ENCODE data around the gene ATG4D.
A peak's percentile ranks its signal among the peaks of the same experiment; 100 is the strongest.

Gene ATG4D

DNA sequence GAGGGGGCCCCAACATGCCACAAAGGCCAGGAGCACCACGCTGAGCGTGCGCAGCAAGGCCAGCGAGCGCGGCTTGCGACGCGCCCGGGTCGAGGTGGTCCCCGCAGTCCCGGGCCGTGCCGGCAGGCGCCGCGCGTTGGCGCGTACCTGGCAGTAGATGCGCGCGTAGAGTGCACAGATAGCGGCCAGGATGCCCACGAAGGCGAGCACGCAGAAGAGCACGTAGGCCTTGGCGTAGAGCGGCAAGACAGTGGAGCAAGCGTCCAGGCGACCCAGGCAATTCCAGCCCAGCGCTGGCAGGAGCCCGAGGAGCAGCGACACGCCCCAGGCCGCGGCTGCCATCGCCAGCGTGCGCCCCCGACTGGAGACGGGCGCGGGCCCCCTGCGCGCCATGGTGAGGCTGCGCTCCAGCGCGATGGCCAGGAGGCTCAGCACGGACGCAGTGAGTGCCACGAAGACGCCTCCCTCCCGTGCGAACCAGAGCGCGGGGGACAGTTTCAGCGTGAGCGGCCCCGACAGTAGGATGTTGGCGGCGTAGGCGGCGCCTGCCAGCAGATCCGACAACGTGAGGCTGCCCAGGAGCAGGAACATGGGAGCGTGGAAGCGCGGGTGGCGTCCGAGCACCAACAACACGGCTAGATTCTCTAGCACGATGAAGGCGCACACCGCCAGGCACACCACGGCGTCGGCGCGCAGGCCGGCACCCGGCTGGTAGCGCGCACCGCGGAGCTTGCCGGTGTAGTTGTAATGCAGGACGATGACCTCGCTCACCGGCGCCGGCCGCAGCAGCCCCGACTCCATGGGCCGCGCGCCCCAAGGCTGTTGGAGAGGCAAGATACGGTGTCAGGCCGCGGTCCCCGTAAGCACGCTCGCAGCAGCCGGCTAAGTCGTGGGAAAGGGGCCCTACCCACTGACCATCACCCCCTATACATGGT, 29.2 kb upstream of the ATG4D start:
- H3K4me3 ChIP-seq (ENCODE audit: low read depth, low read length), result no peak overlapping the region
- TF ChIP-seq, protein P1, sequence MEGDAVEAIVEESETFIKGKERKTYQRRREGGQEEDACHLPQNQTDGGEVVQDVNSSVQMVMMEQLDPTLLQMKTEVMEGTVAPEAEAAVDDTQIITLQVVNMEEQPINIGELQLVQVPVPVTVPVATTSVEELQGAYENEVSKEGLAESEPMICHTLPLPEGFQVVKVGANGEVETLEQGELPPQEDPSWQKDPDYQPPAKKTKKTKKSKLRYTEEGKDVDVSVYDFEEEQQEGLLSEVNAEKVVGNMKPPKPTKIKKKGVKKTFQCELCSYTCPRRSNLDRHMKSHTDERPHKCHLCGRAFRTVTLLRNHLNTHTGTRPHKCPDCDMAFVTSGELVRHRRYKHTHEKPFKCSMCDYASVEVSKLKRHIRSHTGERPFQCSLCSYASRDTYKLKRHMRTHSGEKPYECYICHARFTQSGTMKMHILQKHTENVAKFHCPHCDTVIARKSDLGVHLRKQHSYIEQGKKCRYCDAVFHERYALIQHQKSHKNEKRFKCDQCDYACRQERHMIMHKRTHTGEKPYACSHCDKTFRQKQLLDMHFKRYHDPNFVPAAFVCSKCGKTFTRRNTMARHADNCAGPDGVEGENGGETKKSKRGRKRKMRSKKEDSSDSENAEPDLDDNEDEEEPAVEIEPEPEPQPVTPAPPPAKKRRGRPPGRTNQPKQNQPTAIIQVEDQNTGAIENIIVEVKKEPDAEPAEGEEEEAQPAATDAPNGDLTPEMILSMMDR (conservative IDR thresholded peaks at IDR 0.05; ENCODE audit: low read depth, low read length), result no peak
- DNase-seq (ENCODE audit: low read depth), result no peak

DNA sequence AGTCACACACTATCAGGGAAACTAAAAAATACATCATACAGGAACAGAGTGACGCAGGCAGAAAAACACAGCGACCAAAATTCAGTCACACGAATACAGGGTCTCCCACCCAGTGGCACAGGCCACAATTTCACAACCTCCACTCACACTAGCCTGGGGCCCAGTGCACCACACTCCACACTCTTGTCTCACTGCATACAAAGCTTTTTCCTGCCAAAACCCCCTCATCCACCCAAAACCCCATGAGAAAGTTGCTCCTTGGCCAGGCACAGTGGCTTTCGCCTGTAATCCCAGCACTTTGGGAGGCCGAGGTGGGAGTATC, 27.7 kb upstream of the ATG4D start:
- TF ChIP-seq, protein P1 (conservative IDR thresholded peaks at IDR 0.05; ENCODE audit: low read depth, low read length), result no peak
- H3K4me3 ChIP-seq (ENCODE audit: low read depth, low read length), result no peak overlapping the region
- DNase-seq (ENCODE audit: low read depth), result no peak

DNA sequence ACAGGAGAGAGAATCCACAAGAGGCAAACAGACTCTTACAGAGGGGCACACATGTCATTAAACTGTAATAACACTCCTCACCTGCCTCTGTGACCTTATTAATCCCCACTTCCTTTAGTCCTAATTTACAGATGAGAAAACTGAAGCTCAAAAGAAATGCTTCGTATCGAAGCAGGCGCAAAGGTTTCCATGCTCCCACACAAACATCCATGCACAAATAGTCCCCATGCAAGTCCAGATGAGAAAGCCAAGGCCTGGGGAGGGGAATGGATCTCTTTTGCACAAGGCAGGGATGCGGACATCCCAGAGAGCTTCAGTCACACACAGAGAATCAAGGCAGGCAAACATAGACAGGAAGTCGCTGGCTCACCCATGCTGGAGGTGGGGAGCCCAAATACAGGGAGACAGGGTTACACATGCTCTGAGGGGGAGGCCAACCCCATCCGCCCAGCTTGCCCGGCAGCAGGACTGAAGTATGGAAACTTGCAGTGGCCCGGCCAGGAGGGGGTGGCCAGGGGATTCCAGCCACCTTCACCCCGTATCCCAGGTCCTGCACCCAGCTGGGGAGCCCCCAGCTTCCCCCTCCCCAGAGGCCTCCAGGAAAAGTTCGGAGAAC, 26.9 kb upstream of the ATG4D start:
- no peak for DNase-seq (ENCODE audit: low read depth)
- H3K4me3 ChIP-seq (ENCODE audit: low read depth, low read length), result peak overlapping the region; percentile 33
- TF ChIP-seq, protein P1 (conservative IDR thresholded peaks at IDR 0.05; ENCODE audit: low read depth, low read length), result no peak

DNA sequence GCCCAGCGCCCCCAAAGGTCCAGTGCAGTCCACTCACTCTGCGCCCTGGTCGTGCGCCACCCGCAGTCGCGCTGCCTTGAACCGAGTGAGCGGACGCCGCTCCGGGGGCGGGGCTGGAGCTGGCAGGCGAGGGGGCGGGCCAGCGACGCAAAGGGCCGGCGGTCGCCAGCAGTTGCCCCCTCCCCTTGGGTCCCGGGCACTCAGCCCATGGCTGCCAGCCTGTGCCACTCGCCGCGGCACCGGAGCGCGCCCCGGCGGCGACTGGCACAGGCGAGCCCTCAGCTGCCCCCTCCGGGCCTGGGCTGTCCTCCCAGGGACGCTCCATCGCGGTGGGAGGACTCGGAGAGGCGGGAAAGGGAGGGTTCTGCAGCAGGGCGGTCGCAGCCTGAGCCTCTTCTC, 26.3 kb upstream of the ATG4D start, which contains the start of gene S1PR5:
Gene S1PR5, minus strand, starts transcription at position 87 of the 399 bp plus-strand sequence. CDS start 2,436 bp downstream, outside the sequence.
- no peak for DNase-seq (ENCODE audit: low read depth)
- TF ChIP-seq, protein P1 (conservative IDR thresholded peaks at IDR 0.05; ENCODE audit: low read depth, low read length), result no peak
- H3K4me3 ChIP-seq (ENCODE audit: low read depth, low read length), result peak within 1 kb of the TSS; percentile 33

DNA sequence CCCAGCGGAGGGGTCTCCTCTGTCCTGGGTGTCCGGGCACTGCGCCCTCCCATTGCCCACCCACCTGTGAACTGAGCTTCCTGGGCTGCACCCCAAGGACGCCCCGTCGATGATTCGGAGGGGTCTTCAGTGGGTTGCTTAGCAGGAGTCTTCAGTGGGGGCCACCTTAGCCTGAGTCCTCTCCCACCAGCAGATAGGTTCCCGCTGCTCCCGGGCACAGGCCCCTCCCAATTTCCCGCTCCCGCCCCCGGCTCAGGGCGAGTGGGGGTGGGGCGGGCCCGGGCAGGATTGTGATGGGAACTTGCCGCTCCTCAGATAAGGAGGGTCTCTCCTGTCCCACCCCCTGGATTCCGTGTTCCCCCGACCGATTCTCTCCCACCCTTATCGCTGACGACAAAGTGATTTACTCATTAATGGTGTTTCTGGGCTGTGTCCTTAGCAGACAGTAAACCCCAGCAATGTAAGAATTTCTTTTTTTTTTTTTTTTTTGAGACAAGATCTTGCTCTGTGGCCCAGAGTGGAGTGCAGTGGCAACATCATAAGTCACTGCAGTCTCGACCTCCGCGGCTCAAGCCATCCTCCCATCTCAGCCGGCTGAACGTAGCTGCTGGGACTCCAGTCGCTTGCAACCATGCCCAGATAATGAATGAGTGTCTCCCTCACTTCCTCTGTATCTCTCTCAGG, 25.8 kb upstream of the ATG4D start:
- DNase-seq (ENCODE audit: low read depth), result peak; percentile 15

More for the DNA sequence above, 25.8 kb upstream of the ATG4D start:
- TF ChIP-seq, protein P1 (conservative IDR thresholded peaks at IDR 0.05; ENCODE audit: low read depth, low read length), result no peak
- peak overlapping the region; percentile 33 for H3K4me3 ChIP-seq (ENCODE audit: low read depth, low read length)
